ENCODE measurements around the gene AFG1L.

The AFG1L gene

DNA sequence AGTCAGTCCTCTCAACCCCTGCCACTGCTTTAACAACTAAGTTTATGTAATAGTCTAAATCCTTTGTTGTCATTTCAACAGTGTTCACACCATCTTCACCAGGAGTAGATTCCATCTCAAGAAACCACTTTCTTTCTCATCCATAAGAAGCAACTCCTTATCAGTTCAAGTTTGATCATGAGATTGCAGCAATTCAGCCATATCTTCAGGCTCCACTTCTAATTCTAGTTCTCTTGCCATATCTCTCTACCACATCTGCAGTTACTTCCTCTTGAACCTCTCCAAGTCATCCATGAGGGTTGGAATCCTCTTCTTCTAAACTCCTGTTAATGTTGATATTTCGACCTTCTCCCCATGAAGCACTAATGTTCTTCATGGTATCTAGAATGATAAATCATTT lies 208.0 kb downstream of the AFG1L start:
- no peak for TF ChIP-seq FOXA1 (IDR thresholded peaks at IDR 0.05)
- no peak for TF ChIP-seq ELF4 (IDR thresholded peaks at IDR 0.05)
- TF ChIP-seq HDGF (IDR thresholded peaks at IDR 0.05; ENCODE audit: borderline replicate concordance): no peak
- TF ChIP-seq SUZ12 (IDR thresholded peaks at IDR 0.05): no peak
- TF ChIP-seq, protein P1, sequence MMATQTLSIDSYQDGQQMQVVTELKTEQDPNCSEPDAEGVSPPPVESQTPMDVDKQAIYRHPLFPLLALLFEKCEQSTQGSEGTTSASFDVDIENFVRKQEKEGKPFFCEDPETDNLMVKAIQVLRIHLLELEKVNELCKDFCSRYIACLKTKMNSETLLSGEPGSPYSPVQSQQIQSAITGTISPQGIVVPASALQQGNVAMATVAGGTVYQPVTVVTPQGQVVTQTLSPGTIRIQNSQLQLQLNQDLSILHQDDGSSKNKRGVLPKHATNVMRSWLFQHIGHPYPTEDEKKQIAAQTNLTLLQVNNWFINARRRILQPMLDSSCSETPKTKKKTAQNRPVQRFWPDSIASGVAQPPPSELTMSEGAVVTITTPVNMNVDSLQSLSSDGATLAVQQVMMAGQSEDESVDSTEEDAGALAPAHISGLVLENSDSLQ (IDR thresholded peaks at IDR 0.05): no peak
- no peak for TF ChIP-seq LEF1 (IDR thresholded peaks at IDR 0.05; ENCODE audit: borderline replicate concordance)
- no peak for TF ChIP-seq ZNF384 (IDR thresholded peaks at IDR 0.05)
- TF ChIP-seq L3MBTL2 (conservative IDR thresholded peaks at IDR 0.05): no peak
- no peak for TF ChIP-seq BHLHE40 (IDR thresholded peaks at IDR 0.05; ENCODE audit: borderline replicate concordance)
- POLR2A ChIA-PET: no interaction called here
- CTCF ChIA-PET: no interaction called here
- DNase-seq (ENCODE audit: extremely low spot score): no peak

DNA sequence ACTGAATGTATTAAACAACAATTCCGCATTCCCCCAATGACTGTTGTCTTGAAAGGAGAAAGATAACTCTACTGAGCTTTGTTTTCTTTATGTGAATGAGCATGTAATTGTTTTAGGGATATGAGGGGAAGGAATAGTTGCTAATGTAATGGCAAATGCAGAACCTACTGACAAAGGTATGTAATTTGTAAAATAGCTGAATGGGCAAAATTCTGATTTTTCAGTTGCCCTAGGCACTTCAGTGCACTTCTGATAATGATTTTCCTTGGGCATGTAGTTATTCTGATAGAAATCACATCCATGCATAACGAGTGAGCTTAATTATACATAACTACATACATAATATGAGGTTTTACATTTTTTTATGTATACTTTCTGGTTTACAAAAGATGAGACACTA lies 212.5 kb downstream of the AFG1L start:
- CTCF ChIA-PET: interaction anchor here (1.1 kb wide), 1 partner anchor 15 kb away, joined by 4 read pairs; no protein-coding TSS in a partner anchor
- POLR2A ChIA-PET: no interaction called here
- TF ChIP-seq HDGF (IDR thresholded peaks at IDR 0.05; ENCODE audit: borderline replicate concordance): no peak
- no peak for DNase-seq (ENCODE audit: extremely low spot score)

DNA sequence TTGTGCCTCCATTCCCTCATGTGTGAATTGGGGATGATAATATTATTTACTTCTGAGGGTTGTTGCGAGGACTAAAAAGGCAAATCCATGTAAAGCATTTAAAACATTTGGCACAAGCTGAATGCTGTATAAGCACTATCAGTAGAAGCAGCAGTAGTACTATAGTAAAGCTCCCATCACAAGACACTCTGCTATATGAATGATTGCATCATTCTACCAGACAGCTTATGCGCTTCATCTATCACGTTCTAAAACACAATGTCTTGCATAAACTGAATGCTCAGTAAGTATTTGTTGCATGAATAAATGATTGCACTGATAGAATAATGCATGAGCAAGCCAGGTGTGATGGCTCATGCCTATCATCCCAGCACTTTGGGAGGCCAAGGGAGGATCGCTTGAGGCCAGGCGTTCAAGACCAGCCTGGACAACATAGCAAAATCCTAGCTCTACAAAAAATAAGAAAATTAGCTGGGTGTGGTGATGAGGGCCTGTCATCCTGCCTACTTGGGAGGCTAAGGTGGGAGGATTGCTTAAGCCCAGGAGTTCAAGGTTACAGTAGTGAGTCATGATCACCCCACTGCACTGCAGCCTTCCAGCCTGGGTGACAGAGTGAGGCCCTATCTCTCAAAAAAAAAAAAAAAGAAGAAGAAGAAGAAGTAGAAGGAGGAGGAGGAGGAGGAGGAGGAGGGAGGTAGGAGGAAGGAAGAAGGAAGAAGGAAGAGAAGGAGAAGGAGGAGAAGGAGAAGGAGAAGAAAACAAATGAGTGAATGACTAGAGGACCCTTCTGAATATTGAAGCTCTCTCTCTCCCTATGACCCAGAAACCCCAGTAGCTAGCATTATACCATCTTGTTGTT lies 215.8 kb downstream of the AFG1L start:
- DNase-seq (ENCODE audit: extremely low spot score): no peak
- ChIA-PET CTCF (no interaction called here), POLR2A (interaction anchor here (0.5 kb wide), 1 partner anchor 10 kb away, joined by 3 read pairs; no protein-coding TSS in a partner anchor)
- TF ChIP-seq, protein P1 (IDR thresholded peaks at IDR 0.05): no peak
- TF ChIP-seq FOXM1 (IDR thresholded peaks at IDR 0.05; ENCODE audit: borderline replicate concordance): no peak
- no peak for TF ChIP-seq LEF1 (IDR thresholded peaks at IDR 0.05; ENCODE audit: borderline replicate concordance)
- no peak for TF ChIP-seq ELF4 (IDR thresholded peaks at IDR 0.05)
- TF ChIP-seq ARNT (IDR thresholded peaks at IDR 0.05): no peak
- TF ChIP-seq SP1 (IDR thresholded peaks at IDR 0.05): no peak
- TF ChIP-seq SUZ12 (IDR thresholded peaks at IDR 0.05): no peak
- no peak for TF ChIP-seq ZNF384 (IDR thresholded peaks at IDR 0.05)
- no peak for TF ChIP-seq CTBP1 (IDR thresholded peaks at IDR 0.05; ENCODE audit: borderline replicate concordance)
- no peak for TF ChIP-seq NFRKB (IDR thresholded peaks at IDR 0.05)
- no peak for TF ChIP-seq FOXK2 (IDR thresholded peaks at IDR 0.05)
- TF ChIP-seq TARDBP (IDR thresholded peaks at IDR 0.05): no peak
- no peak for TF ChIP-seq L3MBTL2 (conservative IDR thresholded peaks at IDR 0.05)
- no peak for TF ChIP-seq FOXA1 (IDR thresholded peaks at IDR 0.05)

DNA sequence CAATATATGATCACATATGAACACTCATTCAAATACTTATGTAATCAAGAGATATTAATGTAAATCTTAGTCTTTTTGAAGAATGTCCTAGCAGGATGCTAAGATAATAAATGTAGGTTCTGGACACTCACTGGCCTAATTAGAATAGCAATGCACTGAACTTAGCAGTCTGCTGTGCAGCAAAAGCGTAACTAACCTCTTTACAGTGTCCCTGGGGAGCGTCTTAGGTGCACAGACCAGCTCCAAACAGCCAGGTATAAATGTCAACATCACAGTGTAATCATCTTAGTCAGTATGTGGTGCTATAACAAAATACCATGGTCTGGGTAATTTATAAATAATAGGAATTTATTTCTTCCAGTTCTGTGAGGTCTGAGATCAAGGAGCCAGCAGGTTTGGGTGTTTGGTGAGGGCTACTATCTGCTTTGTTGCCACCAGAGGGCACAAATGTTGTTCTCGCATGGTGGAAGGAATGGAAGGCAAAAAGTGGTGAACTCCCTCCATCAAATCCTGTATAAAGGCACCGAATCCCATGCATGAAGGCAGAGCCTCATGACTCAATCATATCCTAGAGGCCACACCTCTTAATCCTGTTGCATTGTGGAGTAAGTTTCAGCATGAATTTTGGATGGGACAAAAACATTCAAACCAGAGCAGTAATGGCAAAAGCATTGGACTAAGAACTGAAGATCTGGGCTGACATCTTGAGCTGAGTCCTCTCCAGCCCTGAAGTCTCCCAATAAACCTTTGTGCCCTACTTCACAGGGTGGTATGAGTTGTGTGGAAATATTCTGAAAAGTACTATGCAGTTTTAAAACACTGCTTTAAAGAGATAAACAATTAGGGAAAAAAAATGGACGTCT lies 224.1 kb downstream of the AFG1L start:
- ChIA-PET CTCF (interaction anchor here (0.6 to 0.8 kb wide), 4 partner anchors 22 to 821 kb away, joined by 3 to 4 read pairs (median 3); no protein-coding TSS in a partner anchor), POLR2A (no interaction called here)
- DNase-seq (ENCODE audit: extremely low spot score): peak; percentile 54
- TF ChIP-seq ZNF384 (IDR thresholded peaks at IDR 0.05): no peak
- no peak for TF ChIP-seq ELF4 (IDR thresholded peaks at IDR 0.05)
- TF ChIP-seq NFRKB (IDR thresholded peaks at IDR 0.05): no peak
- TF ChIP-seq HDGF (IDR thresholded peaks at IDR 0.05; ENCODE audit: borderline replicate concordance): no peak
- no peak for TF ChIP-seq ARNT (IDR thresholded peaks at IDR 0.05)
- no peak for TF ChIP-seq FOXM1 (IDR thresholded peaks at IDR 0.05; ENCODE audit: borderline replicate concordance)
- no peak for TF ChIP-seq TARDBP (IDR thresholded peaks at IDR 0.05)
- TF ChIP-seq BHLHE40 (IDR thresholded peaks at IDR 0.05; ENCODE audit: borderline replicate concordance): no peak

DNA sequence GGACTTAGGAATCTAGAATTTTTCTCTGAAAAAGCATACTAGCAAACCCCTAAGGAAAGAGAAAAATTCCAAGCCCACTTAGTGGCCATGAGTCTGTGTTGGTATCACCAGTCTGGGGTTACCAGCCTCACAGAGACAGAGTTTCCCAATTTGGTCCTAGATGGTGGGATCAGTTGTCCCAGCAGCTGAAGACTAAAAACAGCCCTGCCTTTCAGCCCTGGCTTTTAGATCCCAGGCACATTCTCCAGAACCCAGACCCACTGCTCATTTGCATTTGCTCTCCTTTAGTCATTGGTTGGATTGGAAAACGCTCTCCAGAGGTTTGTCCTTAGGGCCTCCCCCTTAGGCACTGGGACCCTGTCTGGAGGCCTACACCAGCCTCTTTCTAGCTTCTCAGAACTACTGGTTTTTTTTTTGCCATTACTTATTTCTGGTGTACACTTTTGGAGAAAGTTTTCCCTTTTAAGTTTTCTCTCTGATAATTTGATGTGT lies 226.8 kb downstream of the AFG1L start:
- ChIA-PET POLR2A (no interaction called here), CTCF (interaction anchor here (0.5 to 0.7 kb wide), 2 partner anchors 227 to 544 kb away, joined by 3 read pairs; partner anchors contain the start of gene AFG1L)
- no peak for DNase-seq (ENCODE audit: extremely low spot score)
- TF ChIP-seq LEF1 (IDR thresholded peaks at IDR 0.05; ENCODE audit: borderline replicate concordance): no peak
- TF ChIP-seq SUZ12 (IDR thresholded peaks at IDR 0.05): no peak
- TF ChIP-seq TARDBP (IDR thresholded peaks at IDR 0.05): no peak
- no peak for TF ChIP-seq ZNF384 (IDR thresholded peaks at IDR 0.05)
- no peak for TF ChIP-seq HDGF (IDR thresholded peaks at IDR 0.05; ENCODE audit: borderline replicate concordance)
- TF ChIP-seq FOXK2 (IDR thresholded peaks at IDR 0.05): no peak
- no peak for TF ChIP-seq FOXA1 (IDR thresholded peaks at IDR 0.05)
- no peak for TF ChIP-seq NFRKB (IDR thresholded peaks at IDR 0.05)
- no peak for TF ChIP-seq SP1 (IDR thresholded peaks at IDR 0.05)
- no peak for TF ChIP-seq FOXM1 (IDR thresholded peaks at IDR 0.05; ENCODE audit: borderline replicate concordance)
- TF ChIP-seq L3MBTL2 (conservative IDR thresholded peaks at IDR 0.05): no peak
- TF ChIP-seq CTBP1 (IDR thresholded peaks at IDR 0.05; ENCODE audit: borderline replicate concordance): no peak
- TF ChIP-seq BHLHE40 (IDR thresholded peaks at IDR 0.05; ENCODE audit: borderline replicate concordance): no peak
- no peak for TF ChIP-seq ELF4 (IDR thresholded peaks at IDR 0.05)
- TF ChIP-seq ARNT (IDR thresholded peaks at IDR 0.05): no peak
- TF ChIP-seq, protein P1 (IDR thresholded peaks at IDR 0.05): no peak

Measured in HEK293T (cell line).